ENCODE measurements around the gene DTNB.

Gene DTNB

GRCh38 chr2:25592766-25593292 lies 80.5 kb downstream of the DTNB start:
- in situ Hi-C loops (cut with MboI; ENCODE audit: low sequenced_read_pairs): no loop called here

- in situ Hi-C loops (cut with MboI; ENCODE audit: low sequenced_read_pairs): no loop called here
Measured at GRCh38 chr2:25590921-25591505, 82.4 kb downstream of the DTNB start.

- in situ Hi-C loops (cut with MboI; ENCODE audit: low sequenced_read_pairs): no loop called here
Measured at GRCh38 chr2:25589676-25590205, 83.6 kb downstream of the DTNB start.

GRCh38 chr2:25588576-25588975 lies 84.8 kb downstream of the DTNB start:
- in situ Hi-C loops (cut with MboI; ENCODE audit: low sequenced_read_pairs): no loop called here

GRCh38 chr2:25587361-25587760 lies 86.0 kb downstream of the DTNB start:
- in situ Hi-C loops (cut with MboI; ENCODE audit: low sequenced_read_pairs): no loop called here

GRCh38 chr2:25586726-25587144 lies 86.6 kb downstream of the DTNB start:
- in situ Hi-C loops (cut with MboI; ENCODE audit: low sequenced_read_pairs): no loop called here

GRCh38 chr2:25585189-25585588 lies 88.2 kb downstream of the DTNB start:
- in situ Hi-C loops (cut with MboI; ENCODE audit: low sequenced_read_pairs): no loop called here

- in situ Hi-C loops (cut with MboI; ENCODE audit: low sequenced_read_pairs): no loop called here
Measured at GRCh38 chr2:25582077-25582830, 91.1 kb downstream of the DTNB start.

GRCh38 chr2:25576596-25576995 lies 96.8 kb downstream of the DTNB start:
- in situ Hi-C loops (cut with MboI; ENCODE audit: low sequenced_read_pairs): no loop called here

- in situ Hi-C loops (cut with MboI; ENCODE audit: low sequenced_read_pairs): no loop called here
Measured at GRCh38 chr2:25572638-25573037, 100.7 kb downstream of the DTNB start.

- in situ Hi-C loops (cut with MboI; ENCODE audit: low sequenced_read_pairs): no loop called here
Measured at GRCh38 chr2:25570161-25570845, 103.1 kb downstream of the DTNB start.

GRCh38 chr2:25567406-25567805 lies 106.0 kb downstream of the DTNB start:
- in situ Hi-C loops (cut with MboI; ENCODE audit: low sequenced_read_pairs): no loop called here

GRCh38 chr2:25566694-25567093 lies 106.7 kb downstream of the DTNB start:
- in situ Hi-C loops (cut with MboI; ENCODE audit: low sequenced_read_pairs): no loop called here

- in situ Hi-C loops (cut with MboI; ENCODE audit: low sequenced_read_pairs): no loop called here
Measured at GRCh38 chr2:25566094-25566493, 107.3 kb downstream of the DTNB start.

GRCh38 chr2:25561136-25561850 lies 112.1 kb downstream of the DTNB start:
- in situ Hi-C loops (cut with MboI; ENCODE audit: low sequenced_read_pairs): no loop called here

- in situ Hi-C loops (cut with MboI; ENCODE audit: low sequenced_read_pairs): no loop called here
Measured at GRCh38 chr2:25559148-25559547, 114.2 kb downstream of the DTNB start.

- in situ Hi-C loops (cut with MboI; ENCODE audit: low sequenced_read_pairs): no loop called here
Measured at GRCh38 chr2:25558262-25558661, 115.1 kb downstream of the DTNB start.

- in situ Hi-C loops (cut with MboI; ENCODE audit: low sequenced_read_pairs): no loop called here
Measured at GRCh38 chr2:25557179-25558036, 116.0 kb downstream of the DTNB start.

GRCh38 chr2:25552318-25552717 lies 121.1 kb downstream of the DTNB start:
- in situ Hi-C loops (cut with MboI; ENCODE audit: low sequenced_read_pairs): no loop called here

- in situ Hi-C loops (cut with MboI; ENCODE audit: low sequenced_read_pairs): no loop called here
Measured at GRCh38 chr2:25551316-25551715, 122.1 kb downstream of the DTNB start.
